NB4 (cell line): ENCODE results near the gene FMO3.

Experiments
- POLR2A ChIP-seq: IDR thresholded peaks from 2 replicates; pipeline ENCODE4 v1.6.1; 2011; ENCODE audit warnings: mild to moderate bottlenecking; ENCODE audit not compliant: insufficient read length; ENCODE audit errors: extremely low read depth
- TF ChIP-seq, protein P1 (sequence below): IDR thresholded peaks from one replicate; pipeline ENCODE4 v1.5.1; 2012; ENCODE audit warnings: low read depth, low read length

DNA sequence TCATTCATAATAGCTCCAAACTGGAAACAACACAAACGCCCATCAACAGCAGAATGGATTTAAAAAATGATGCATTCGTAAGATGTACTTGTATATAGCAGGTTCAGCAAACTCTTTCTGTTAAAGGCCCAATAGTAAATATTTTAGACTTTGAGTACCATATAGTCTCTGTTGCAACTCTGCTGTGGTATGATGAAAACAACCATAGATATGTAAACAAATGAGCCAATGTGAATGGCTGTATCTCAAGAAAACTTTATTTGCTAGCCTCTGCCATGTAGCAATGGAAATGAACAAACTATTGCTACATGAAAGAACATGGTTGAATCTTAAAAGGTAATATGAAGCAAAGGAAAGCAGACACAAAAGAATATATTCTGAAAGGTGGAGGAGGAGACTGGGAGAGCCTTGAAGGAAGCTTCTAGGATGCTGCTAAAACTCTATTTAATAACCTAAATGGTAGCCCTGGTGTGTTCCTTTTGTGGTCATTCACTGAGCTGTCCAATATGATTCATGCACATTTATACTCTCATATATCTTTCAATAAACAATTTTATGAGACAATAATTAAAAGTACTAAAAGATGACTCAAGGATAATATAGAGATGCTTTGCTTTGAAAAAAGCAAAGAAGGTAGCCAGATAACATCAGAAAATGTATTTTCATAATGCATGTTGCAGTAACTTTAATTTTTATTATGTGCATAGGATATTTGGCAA is 29.1 kb upstream of the FMO3 start:
- TF ChIP-seq POLR2A: no peak
- TF ChIP-seq, protein P1, sequence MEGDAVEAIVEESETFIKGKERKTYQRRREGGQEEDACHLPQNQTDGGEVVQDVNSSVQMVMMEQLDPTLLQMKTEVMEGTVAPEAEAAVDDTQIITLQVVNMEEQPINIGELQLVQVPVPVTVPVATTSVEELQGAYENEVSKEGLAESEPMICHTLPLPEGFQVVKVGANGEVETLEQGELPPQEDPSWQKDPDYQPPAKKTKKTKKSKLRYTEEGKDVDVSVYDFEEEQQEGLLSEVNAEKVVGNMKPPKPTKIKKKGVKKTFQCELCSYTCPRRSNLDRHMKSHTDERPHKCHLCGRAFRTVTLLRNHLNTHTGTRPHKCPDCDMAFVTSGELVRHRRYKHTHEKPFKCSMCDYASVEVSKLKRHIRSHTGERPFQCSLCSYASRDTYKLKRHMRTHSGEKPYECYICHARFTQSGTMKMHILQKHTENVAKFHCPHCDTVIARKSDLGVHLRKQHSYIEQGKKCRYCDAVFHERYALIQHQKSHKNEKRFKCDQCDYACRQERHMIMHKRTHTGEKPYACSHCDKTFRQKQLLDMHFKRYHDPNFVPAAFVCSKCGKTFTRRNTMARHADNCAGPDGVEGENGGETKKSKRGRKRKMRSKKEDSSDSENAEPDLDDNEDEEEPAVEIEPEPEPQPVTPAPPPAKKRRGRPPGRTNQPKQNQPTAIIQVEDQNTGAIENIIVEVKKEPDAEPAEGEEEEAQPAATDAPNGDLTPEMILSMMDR: no peak
